OCI-LY3 (cell line): ENCODE data around the gene CLCN2.

Source experiments
- EZH2phosphoT487 ChIP-seq: fragments of 200-600 bp; shearing (Covaris generic); IDR thresholded peaks from 2 replicates; pipeline ENCODE4 v1.6.1; 2018; ENCODE audit warnings: antibody characterized with exemption, mixed run types, low read depth
- TF ChIP-seq, protein P1 (sequence below): fragments of 200-600, 300-600 bp; sonication (generic); IDR thresholded peaks from 2 replicates; pipeline ENCODE4 v1.5.1; 2014; ENCODE audit warnings: antibody characterized with exemption, low read length, low read depth

DNA sequence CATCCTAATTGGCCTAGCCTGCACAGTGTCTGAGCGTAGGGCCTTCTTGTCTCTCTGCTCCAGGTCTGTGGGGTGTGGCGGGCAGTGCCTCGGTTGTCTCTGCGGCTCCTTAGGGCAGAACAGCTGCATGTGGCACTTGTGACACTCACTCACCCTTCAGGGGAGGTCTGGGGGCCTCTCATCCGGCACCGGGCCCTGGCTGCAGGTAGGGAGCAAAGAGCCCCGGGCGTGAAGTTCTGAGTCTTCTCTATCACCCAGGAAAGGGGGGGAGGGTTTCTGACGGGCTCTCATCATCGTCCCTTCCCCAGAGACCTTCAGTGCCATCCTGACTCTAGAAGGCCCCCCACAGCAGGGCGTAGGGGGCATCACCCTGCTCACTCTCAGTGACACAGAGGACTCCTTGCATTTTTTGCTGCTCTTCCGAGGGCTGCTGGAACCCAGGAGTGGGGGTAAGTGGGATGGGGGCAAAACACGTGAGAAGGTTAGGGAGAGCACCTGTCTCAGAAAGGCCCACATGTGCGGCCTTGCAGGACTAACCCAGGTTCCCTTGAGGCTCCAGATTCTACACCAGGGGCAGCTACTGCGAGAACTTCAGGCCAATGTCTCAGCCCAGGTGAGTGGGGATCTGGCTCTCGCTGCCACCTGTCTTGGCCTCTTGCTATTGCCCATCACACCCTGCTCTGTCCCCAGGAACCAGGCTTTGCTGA is 21.1 kb upstream of the CLCN2 start:
- TF ChIP-seq, protein P1, sequence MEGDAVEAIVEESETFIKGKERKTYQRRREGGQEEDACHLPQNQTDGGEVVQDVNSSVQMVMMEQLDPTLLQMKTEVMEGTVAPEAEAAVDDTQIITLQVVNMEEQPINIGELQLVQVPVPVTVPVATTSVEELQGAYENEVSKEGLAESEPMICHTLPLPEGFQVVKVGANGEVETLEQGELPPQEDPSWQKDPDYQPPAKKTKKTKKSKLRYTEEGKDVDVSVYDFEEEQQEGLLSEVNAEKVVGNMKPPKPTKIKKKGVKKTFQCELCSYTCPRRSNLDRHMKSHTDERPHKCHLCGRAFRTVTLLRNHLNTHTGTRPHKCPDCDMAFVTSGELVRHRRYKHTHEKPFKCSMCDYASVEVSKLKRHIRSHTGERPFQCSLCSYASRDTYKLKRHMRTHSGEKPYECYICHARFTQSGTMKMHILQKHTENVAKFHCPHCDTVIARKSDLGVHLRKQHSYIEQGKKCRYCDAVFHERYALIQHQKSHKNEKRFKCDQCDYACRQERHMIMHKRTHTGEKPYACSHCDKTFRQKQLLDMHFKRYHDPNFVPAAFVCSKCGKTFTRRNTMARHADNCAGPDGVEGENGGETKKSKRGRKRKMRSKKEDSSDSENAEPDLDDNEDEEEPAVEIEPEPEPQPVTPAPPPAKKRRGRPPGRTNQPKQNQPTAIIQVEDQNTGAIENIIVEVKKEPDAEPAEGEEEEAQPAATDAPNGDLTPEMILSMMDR, result no peak
- TF ChIP-seq EZH2phosphoT487, result no peak
